Measurements from ENCODE around the gene ZBTB5. TPM values are rescaled to one million over a fixed set of nuclear protein-coding genes. Genes with fewer than 3 reads are reported as not detected.
A peak's percentile ranks its signal among the peaks of the same experiment; 100 is the strongest.
"Not testable (repeated sequence)": the region's sequence is repeated elsewhere in the genome, so short reads cannot be mapped to it uniquely, and the experiment has no call there.

ZBTB5 gene
- total RNA-seq, 2 donors from 2014 or later, result 6.9 to 7.4 TPM

DNA sequence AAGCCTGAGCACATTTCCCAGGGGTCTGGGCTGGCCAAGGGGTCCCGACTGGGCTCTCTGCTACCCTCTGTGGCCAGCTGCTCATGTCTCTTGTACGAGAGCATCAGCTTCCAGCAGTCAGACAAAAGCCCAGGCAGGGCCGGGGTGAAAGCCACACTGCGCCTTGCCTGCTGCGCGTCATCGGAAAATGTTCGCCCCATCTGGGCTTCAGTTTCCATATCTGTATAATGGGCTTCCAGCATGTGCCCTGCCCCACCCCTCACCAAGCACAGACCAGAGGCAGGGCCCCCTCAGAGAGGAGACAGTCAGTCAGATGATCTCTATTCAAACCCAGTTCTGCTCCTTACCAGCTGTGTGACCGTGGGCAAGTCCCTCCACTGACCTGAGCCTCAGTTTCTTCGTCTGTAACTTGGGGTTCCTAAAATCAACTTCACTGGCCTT is 50.7 kb downstream of the ZBTB5 start:
- DNase-seq (ENCODE audit: low spot score), result peak; percentile 75
- intact Hi-C loops (cut with DNase I), result loop anchor here in 1 of 2 donors (5.0 kb wide), 1 partner anchor 53 kb away; the partner anchor contains the start of gene ZBTB5

GRCh38 chr9:37413311-37413710 is 51.9 kb downstream of the ZBTB5 start:
- intact Hi-C loops (cut with DNase I), result loop anchor here in 1 of 2 donors (5.0 kb wide), 1 partner anchor 54 kb away; the partner anchor contains the start of gene ZBTB5
- DNase-seq (ENCODE audit: low spot score), result no peak

DNA sequence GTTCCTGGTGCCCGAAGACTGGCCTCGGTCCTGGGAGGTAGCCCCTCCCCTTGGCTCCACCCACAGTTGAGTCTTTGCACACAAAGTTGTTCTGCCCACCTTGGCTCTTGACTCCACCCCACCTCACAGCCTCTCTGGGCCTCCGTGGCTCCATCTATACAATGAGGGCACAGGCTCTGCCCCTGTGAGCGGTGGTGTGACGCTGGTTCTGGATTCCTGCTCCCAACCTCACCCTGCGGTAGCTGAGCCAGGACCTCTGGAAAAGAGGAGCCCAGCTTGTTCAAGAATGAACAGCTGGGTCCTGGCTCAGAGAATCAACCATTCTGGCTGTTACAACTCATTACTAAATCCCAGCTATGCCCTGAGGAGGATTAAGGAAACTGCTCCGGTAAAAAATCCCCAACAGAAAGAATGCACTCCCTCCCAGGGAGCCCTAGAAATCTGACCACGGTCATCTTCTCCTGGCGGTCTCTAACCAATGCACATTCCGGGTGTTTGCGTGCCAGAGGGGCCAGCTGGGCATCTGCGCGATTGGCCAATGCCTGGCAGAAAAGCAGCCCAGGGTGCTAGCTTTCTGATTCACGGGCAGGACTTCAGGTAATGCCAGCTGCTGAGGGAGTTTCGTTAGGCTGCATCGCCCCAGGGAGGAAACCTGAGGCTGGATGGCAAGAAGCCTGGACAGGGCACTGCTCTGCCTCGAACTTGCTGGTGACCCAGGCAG is 52.7 kb downstream of the ZBTB5 start:
- intact Hi-C loops (cut with DNase I), result loop anchor here in 1 of 2 donors (5.0 kb wide), 1 partner anchor 55 kb away; the partner anchor contains the start of gene ZBTB5
- peak; percentile 67 for DNase-seq (ENCODE audit: low spot score)

- intact Hi-C loops (cut with DNase I), result loop anchor here in 1 of 2 donors (5.0 kb wide), 1 partner anchor 56 kb away; the partner anchor contains the start of gene ZBTB5
- DNase-seq (ENCODE audit: low spot score), result peak; percentile 74
Observed at GRCh38 chr9:37410969-37411785, 54.1 kb downstream of the ZBTB5 start.

GRCh38 chr9:37410354-37410861 is 54.8 kb downstream of the ZBTB5 start:
- peak; percentile 51 for DNase-seq (ENCODE audit: low spot score)
- intact Hi-C loops (cut with DNase I), result loop anchor here in 1 of 2 donors (5.0 kb wide), 1 partner anchor 57 kb away; the partner anchor contains the start of gene ZBTB5

- intact Hi-C loops (cut with DNase I), result no loop called here
- peak; percentile 75 for DNase-seq (ENCODE audit: low spot score)
Observed at GRCh38 chr9:37408933-37409710, 56.1 kb downstream of the ZBTB5 start.

- DNase-seq (ENCODE audit: low spot score), result no peak
- intact Hi-C loops (cut with DNase I), result no loop called here
Observed at GRCh38 chr9:37407468-37407867, 57.8 kb downstream of the ZBTB5 start.

- DNase-seq (ENCODE audit: low spot score), result peak; percentile 68
- intact Hi-C loops (cut with DNase I), result no loop called here
Observed at GRCh38 chr9:37406603-37407401, 58.4 kb downstream of the ZBTB5 start.

GRCh38 chr9:37405764-37406380 is 59.4 kb downstream of the ZBTB5 start:
- peak; percentile 54 for DNase-seq (ENCODE audit: low spot score)
- intact Hi-C loops (cut with DNase I), result no loop called here

DNA sequence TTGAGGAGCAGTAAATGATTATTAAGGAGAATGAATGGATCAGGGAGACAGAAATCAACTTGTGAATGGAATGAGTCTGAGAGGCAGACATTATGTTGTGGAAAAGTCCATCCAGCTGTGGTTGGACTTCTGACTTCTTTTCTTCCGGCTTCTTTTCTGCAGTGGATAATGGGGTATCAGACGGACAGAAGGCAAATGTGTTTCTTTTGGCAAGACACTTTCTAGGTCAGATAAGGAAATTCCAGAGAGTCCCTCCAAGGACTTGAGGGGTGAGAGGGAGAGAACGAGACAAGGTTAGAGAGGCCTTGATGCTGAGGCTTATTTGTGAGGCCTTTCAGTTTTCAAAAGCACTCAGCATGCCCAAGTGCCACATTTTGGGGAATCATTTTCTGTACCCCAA is 59.9 kb downstream of the ZBTB5 start:
- intact Hi-C loops (cut with DNase I), result no loop called here
- no peak for DNase-seq (ENCODE audit: low spot score)

- intact Hi-C loops (cut with DNase I), result no loop called here
- DNase-seq (ENCODE audit: low spot score), result peak; percentile 71
Observed at GRCh38 chr9:37404590-37404989, 60.7 kb downstream of the ZBTB5 start.

DNA sequence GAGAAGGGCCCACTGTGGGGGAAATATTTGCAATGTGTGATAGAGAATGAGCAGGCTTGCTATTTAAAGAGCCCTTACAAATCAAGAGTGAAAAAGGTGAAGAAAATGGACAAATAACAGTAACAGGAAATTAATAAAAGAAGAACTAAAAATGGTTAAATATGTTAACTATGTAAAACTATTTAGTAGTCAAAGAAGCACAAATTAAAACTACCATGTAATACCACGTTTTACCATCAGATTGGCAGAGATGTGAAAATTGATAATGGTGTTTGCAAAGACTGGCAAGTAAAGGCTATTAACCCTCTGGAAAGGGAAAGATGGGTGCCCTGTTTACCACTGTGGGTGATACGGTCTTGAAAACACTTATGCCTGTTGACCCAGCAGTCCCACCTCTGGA is 65.9 kb downstream of the ZBTB5 start:
- intact Hi-C loops (cut with DNase I), result no loop called here
- no peak for DNase-seq (ENCODE audit: low spot score)

DNA sequence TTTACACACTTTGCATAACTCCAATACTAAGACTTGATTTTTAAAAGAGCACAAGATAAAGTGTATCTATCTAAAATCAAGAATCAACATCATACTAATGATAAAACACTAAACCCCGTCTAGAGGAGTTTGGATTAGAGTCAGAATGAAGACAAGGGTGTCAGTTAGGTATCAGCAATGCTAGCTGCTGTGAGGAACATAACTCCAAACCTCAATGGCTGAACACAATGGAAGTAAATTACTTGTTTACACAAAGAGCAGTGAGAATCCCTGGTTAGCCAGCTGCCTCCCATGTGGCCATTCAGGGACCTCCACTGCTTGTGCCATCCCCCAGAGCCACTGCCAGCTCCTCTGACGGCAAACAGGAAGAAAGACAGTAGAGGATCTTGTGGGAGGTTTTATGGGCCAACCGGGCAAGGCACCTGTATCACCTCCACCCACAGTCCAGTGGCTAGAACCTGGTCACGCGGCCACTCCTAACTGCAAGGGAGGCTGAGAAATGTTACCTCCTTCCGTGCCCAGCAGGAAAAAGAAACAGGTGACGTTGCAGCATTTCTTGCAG is 66.7 kb downstream of the ZBTB5 start:
- no peak for DNase-seq (ENCODE audit: low spot score)
- intact Hi-C loops (cut with DNase I), result no loop called here

- intact Hi-C loops (cut with DNase I); DNase-seq (ENCODE audit: low spot score): not testable (repeated sequence)
Observed at GRCh38 chr9:37397948-37398347, 67.3 kb downstream of the ZBTB5 start.

DNA sequence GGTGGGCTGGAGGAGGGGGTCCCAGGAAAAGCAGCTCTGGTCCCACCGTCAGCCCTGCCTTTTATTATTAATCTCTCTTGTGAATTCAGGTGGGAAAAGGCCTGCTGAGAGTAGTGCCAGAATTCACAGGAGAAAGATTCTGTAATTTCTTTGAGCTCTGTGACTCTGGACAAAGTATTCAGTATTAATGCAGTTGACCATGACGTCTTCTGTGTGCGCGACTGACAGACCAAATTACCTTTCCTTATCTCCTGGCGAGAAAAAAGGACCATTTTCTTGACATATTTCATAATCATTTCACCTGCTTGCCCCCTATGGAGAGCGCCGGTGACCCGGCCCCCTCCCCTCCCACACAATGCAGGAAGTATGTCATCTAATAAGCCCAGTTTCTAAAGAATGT is 69.6 kb downstream of the ZBTB5 start:
- no peak for DNase-seq (ENCODE audit: low spot score)
- intact Hi-C loops (cut with DNase I), result no loop called here

GRCh38 chr9:37395229-37395628 is 70.0 kb downstream of the ZBTB5 start:
- intact Hi-C loops (cut with DNase I), result no loop called here
- no peak for DNase-seq (ENCODE audit: low spot score)

DNA sequence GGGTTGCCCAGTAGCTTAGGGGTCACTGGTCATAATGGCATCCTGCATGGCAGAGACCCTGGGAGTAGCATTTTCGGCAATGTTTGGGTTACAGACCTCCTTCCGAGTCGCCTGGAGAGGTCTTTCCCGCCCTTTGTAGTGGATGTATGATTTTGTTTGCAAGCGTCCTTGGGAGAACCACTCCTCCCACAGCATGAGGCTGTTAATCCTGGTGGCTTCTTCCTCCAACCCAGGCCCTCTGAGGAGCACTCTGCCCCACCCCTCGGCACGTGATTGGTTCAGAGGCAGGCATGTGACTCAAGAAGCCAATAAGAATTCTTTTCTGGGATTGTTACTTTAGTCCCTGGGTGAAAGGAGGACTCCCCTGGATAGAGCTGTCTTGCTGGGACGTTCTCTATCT is 73.0 kb downstream of the ZBTB5 start:
- intact Hi-C loops (cut with DNase I), result no loop called here
- no peak for DNase-seq (ENCODE audit: low spot score)

DNA sequence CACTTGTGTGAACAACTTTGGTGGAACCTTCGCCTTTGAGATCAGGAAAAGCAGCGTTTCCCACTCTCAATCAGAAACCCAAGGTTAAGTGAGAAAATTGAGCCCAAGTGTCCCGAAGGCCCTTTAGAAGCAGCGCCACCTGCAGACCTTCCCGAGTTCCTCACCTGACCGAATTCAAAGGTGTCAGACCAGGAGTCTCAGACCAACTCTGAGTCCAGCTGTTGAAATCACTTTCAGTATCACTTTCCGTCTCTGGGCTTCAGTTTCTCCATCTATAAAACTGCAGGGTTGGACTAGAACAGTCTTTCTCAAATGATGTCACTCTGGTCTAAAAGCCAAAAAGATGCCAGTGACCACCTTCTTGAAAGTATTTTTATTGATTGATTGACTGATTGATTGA is 74.5 kb downstream of the ZBTB5 start:
- no peak for DNase-seq (ENCODE audit: low spot score)
- intact Hi-C loops (cut with DNase I), result no loop called here

All from posterior vena cava (tissue), 2 donors.